SK-N-DZ (cell line): ENCODE data around the gene TXNRD3.
"Not testable (repeated sequence)": the region's sequence is repeated elsewhere in the genome, so short reads cannot be mapped to it uniquely, and the experiment has no call there.

ENCODE experiments used
- DNase-seq: peaks from one replicate; pipeline ENCODE4 v3.0.0-alpha.2; 2015; ENCODE audit warnings: low spot score

The TXNRD3 gene

DNA sequence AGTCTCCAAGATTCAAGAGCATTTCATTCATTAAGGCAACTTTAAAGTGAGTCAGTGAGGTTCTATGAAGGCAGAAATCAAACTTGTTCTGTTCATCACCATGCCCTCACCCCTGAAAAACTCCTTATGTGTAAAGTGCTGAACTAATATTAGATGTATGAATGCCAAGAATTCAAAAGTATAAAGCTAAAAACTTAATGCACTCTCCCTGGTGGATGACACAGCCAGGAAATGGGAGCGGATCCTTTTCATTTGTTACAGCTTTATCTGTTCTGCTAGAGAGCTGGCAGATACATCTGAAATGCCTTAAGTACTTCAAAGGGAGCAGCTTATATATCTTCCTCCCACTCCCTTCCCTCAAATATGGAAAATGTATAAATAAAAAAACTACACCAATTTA is 8.2 kb downstream of the TXNRD3 start:
- no peak for DNase-seq

DNA sequence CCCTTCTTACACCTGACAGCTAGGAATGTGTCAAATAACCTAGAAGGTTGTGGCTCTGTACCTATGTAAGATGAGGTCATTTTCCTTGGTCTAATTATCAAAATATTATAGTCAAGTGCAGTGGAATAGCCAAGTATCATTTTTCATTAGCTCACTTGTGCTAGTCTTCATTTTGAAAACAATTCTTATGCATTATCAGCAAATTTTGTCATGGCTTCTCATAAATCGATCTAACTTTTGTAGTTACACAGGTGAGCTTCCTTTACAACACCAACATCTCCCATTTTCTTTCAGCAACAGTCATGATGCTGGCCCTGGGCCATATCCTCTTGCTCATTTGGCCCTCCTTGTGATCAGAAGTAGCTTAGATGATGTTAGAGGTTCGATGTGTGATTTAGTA is 10.3 kb downstream of the TXNRD3 start:
- DNase-seq: no peak

DNA sequence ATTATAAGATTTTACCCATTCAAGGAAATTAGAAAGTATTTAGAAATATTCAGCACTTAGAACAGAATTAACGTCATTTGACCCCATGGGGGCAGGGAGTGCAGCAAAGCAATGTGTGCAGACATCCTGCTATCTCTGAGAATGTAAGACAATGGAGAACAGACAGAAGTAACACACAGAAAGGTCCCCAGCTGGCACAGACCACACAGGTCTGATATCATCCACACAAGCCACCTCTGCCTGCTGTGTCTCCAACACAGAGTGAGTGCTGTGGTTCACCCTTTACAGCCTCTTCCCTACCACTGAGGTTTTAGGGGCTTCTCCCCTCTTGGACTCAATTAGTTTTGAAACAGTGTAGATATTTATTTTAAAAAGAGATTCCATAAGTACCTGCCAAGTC is 16.1 kb downstream of the TXNRD3 start:
- no peak for DNase-seq

DNA sequence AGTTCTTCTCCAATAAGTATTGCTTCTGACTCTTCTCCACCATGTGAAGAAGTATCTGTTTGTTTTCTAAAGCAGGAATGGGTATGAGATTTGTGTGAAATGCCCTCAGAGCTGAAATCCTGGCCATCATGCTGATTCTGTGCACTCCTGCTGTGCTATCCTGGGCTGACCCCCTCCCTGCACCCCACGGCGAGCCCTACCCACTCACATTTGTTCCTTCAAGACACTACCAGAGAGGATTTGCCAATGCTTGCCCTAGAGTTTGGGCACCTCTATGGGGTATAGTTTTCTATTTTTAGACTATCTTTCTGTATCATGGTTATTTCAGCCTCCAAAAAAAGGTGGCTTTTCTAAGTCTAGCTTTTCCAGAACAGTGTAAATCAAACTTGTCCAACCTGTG is 18.5 kb downstream of the TXNRD3 start:
- DNase-seq: no peak

- no peak for DNase-seq
Measured at GRCh38 chr3:126634803-126635202, 20.1 kb downstream of the TXNRD3 start.

- no peak for DNase-seq
Measured at GRCh38 chr3:126630020-126630419, 24.9 kb downstream of the TXNRD3 start.

- not testable (repeated sequence) for DNase-seq
Measured at GRCh38 chr3:126625735-126626134, 29.2 kb downstream of the TXNRD3 start.

GRCh38 chr3:126622694-126623093 is 32.2 kb downstream of the TXNRD3 start:
- DNase-seq: no peak

DNA sequence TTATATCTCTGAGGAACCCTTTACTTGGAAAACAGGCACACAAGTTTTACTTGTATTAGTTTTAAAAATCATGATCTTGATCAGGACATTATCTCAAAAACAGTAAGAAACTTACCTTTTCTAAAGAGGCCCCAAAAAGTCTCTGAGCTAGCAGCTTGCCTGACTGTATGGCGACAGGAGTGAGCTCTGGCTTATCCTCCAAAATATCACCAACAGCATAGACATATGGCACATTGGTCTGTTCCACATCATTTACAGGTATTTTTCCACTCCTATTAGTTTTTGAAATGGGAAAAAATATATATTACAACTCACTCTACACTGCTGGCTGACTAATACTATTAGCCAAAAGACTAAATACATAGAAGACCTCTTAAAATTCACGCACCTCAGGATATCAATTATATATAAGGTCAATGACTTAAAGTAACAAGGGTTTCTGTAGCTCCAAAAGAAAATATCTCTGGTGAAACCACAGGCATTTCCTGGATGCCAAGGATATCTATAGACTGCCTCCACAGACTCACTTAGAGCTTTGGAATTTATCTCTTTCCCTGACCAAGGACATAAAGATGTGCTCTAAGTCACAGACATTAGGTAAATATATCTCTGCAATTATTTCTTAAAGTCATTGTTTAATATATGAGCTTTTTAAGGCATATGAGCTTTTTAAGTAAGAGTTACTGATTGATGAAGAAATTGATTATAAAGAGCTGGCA is 33.1 kb downstream of the TXNRD3 start:
- DNase-seq: no peak

DNA sequence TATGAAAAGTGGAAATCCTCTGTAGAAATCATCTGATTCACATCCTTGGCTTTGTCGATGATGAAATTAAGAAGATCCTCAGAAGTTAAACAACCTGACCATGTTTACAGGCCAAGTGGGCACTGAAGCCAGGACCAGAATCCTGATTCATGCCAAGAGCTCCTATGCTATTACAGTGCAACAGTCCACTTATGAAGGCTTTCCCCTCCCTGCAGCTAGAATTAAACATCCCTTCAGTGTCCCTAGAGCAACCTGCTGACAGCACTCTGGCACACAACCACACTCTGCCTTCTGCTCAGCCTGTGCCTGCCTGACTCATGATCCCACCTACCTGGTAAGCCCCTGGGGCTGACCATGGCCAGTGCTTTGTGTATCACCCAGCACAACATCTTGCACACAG is 33.8 kb downstream of the TXNRD3 start:
- no peak for DNase-seq

DNA sequence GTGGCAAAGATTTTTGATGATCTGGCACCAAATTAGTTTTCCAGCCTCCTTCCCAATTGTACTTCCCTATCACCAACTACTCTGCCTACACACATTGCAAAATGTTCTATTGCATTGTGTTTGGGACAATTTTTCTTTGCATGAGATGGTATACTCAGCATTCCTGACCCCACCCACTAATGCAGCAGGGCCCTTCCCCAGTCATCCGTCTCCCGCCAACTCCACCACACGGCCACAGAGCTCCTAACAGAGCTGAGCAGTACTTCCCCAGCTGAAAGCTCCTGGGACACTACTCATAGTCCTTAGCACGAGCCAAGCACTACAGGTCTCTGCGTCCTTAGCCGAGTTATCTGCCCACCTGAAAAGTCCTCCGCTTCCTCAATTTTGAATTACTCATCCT is 34.2 kb downstream of the TXNRD3 start:
- DNase-seq: no peak

- DNase-seq: no peak
Measured at GRCh38 chr3:126618760-126619159, 36.2 kb downstream of the TXNRD3 start.

- no peak for DNase-seq
Measured at GRCh38 chr3:126618021-126618420, 36.9 kb downstream of the TXNRD3 start.

GRCh38 chr3:126617571-126617970 is 37.4 kb downstream of the TXNRD3 start:
- DNase-seq: no peak

- no peak for DNase-seq
Measured at GRCh38 chr3:126616931-126617330, 38.0 kb downstream of the TXNRD3 start.

DNA sequence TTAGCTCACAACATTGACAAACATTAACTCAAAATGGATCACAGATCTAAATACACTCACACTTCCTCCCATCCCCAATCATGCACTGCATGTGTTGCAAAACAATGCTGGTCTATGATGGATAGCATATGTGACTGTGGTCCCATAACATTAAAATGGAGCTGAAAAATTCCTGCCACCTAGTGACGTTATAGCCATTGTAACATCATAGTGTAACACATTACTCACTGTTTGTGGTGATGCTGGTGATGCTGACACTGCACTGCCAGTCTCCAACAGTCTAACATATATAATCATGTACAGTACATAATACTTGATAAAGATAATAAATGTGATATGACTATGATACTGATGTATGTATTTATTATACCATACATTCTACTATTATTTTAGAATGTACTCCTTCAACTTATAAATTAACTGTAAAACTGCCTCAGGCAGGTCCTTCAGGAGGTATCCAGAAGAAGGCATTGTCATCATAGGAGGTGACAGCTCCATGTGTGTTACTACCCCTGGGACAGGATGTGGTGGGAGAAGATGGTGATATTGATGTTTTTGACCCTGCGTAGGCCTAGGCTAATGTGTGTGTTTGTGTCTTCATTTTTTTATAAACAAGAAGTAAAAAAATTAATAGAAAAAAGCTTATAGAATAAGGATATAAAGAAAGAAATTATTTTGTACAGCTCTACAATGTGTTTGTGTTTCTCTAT is 41.3 kb downstream of the TXNRD3 start:
- DNase-seq: no peak

DNA sequence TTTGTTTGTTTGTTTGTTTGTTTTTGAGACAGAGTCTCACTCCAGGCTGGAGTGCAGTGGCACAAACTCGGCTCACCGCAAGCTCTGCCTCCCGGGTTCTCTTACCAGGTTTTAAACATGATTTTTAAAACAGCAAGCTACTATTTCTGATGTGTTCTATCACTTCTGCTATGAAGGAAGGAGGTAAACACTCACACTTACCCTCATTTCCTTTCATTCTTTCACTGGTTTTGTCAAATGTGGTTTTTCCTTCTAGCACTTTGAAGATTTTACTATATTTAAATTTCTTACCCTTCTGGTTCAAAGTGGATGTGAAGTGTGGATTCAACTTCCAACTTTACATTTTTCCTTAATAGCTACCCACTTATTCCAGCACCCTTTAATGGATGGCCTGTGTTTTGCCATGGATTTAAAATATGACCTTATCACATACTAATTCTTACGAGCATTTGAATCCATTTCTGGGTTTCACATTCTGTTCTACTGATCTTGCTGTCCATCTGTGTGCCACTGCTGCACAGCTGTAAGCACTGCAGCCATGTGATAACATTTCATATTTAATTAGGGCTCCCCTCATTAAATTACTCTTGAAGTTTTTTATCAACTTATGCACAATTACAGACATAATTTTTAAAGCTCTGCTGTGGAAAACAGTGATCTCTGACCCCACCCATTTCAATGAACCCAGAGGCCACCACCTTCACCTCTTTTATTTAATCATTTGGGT is 42.3 kb downstream of the TXNRD3 start:
- peak; percentile 83 for DNase-seq

DNA sequence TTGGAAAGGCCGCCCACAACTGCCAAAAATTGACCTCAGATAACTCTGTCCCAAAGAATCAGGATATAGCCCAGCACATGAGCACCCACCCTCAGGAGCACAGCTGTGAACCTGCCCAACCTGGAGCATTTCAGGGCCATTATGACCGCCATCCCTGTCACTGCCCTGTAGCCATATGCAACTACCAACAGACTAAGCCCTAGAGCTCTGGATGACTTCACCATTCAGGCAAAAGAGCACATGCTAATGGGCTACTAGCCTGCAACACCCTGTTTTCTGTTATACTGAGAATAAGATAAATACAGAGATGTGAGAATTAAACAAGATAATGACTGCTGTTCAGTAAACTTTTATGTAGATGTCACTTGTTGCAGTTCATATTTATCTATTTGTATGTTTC is 45.0 kb downstream of the TXNRD3 start:
- DNase-seq: no peak

- peak; percentile 67 for DNase-seq
Measured at GRCh38 chr3:126607214-126607908, 47.6 kb downstream of the TXNRD3 start.

GRCh38 chr3:126606001-126606400 is 48.9 kb downstream of the TXNRD3 start:
- no peak for DNase-seq

DNA sequence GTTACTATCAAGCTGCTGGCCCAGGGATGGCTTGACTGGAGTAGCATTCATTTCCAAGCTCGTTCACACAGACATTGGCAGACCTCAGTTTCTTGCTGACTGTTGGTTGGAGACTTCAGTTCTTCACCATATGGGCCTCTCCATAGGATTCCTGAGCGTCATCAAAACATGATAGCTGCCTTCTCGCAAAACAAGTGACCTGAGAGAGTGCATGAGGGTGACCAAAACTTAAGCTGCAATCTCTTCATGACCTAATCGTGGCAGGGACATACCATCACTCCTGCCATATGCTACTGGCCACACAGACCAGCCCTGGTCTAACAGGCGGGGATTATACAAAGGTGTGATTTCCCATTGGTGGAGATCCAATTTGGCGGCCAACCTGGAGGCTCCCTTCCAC is 50.2 kb downstream of the TXNRD3 start:
- DNase-seq: no peak

DNA sequence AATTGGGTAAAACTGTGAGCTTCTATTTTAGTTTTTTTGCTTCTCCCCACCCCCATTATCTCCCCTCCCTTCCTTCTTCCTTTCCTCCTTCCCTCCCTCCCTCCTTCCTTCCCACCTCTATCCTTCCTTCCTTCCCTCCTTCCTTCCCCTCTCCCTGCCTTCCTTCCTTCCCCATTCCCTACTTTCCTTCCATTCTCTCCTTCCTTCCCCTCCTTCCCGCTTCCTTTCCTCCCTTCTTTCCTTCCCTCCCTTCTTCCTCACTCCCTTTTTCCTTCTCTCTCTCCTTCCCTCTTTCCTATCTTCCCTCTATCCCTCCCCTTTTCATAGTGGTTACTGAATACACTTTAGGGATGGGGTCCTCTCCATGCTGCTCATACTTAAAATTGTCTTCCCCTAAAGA is 55.8 kb downstream of the TXNRD3 start:
- no peak for DNase-seq
